MM.1S (cell line): ENCODE data around the gene SUCO.

ENCODE experiments used
- DNase-seq: peaks from one replicate; pipeline ENCODE4 v3.0.0-alpha.2; 2015
- H2AFZ ChIP-seq: fragments of 300-600 bp; sonication (generic); 2 replicates; pipeline ENCODE4 v1.6.0; 2016; ENCODE audit warnings: antibody characterized with exemption, low read length
- H3F3A ChIP-seq: fragments of 300-600 bp; sonication (generic); 2 replicates; pipeline ENCODE4 v1.6.1; 2016; ENCODE audit warnings: mild to moderate bottlenecking, antibody characterized with exemption, low read length, moderate library complexity, mixed read lengths; ENCODE audit not compliant: insufficient read depth
- H3K27ac ChIP-seq: fragments of 300-600 bp; sonication (generic); 2 replicates; pipeline ENCODE4 v1.5.1; 2016; ENCODE audit warnings: mild to moderate bottlenecking, low read length
- H3K27me3 ChIP-seq: fragments of 300-600 bp; sonication (generic); replicated peaks from 2 replicates; pipeline ENCODE4 v1.6.0; 2016; ENCODE audit warnings: low read length; ENCODE audit not compliant: insufficient read depth
- H3K36me3 ChIP-seq: fragments of 300-600 bp; sonication (generic); replicated peaks from 2 replicates; pipeline ENCODE4 v1.6.1; 2016; ENCODE audit warnings: mild to moderate bottlenecking, low read length, mixed read lengths; ENCODE audit not compliant: insufficient read depth
- H3K4me1 ChIP-seq: fragments of 300-600 bp; sonication (generic); 2 replicates; pipeline ENCODE4 v1.6.1; 2016; ENCODE audit warnings: low read length, mixed read lengths
- H3K4me2 ChIP-seq: fragments of 300-600 bp; sonication (generic); 2 replicates; pipeline ENCODE4 v1.6.0; 2016; ENCODE audit warnings: low read depth, low read length
- H3K4me3 ChIP-seq: fragments of 300-600 bp; sonication (generic); 2 replicates; pipeline ENCODE4 v1.5.1; 2016; ENCODE audit warnings: low read length, mixed read lengths
- H3K79me2 ChIP-seq: fragments of 300-600 bp; sonication (generic); 2 replicates; pipeline ENCODE4 v1.6.1; 2016; ENCODE audit warnings: mixed run types, low read length, mixed read lengths
- H3K9ac ChIP-seq: fragments of 300-600 bp; sonication (generic); 2 replicates; pipeline ENCODE4 v1.6.1; 2016; ENCODE audit warnings: low read length, mixed read lengths
- H3K9me2 ChIP-seq: fragments of 300-600 bp; sonication (generic); replicated peaks from 2 replicates; pipeline ENCODE4 v1.6.1; 2016; ENCODE audit warnings: mild to moderate bottlenecking, low read length, mixed read lengths; ENCODE audit not compliant: insufficient read depth
- H3K9me3 ChIP-seq: fragments of 300-600 bp; sonication (generic); replicated peaks from 2 replicates; pipeline ENCODE4 v1.6.1; 2016; ENCODE audit warnings: mild to moderate bottlenecking, low read length, mixed read lengths; ENCODE audit not compliant: insufficient read depth
- H4K20me1 ChIP-seq: fragments of 300-600 bp; sonication (generic); 2 replicates; pipeline ENCODE4 v1.6.1; 2016; ENCODE audit warnings: mild to moderate bottlenecking, low read length, moderate library complexity, mixed read lengths; ENCODE audit not compliant: insufficient read depth
- EZH2 ChIP-seq: fragments of 300-600 bp; sonication (generic); optimal IDR thresholded peaks from 2 replicates; pipeline ENCODE3; 2017; ENCODE audit warnings: low read depth, mild to moderate bottlenecking, antibody characterized with exemption, low read length, mixed read lengths
- EZH2phosphoT487 ChIP-seq: fragments of 300-600 bp; sonication (generic); IDR thresholded peaks from 2 replicates; pipeline ENCODE4 v1.6.1; 2018; ENCODE audit warnings: antibody characterized with exemption, low read length
- TF ChIP-seq, protein P1 (sequence below): fragments of 300-600 bp; sonication (generic); IDR thresholded peaks from 2 replicates; pipeline ENCODE4 v1.5.1; 2016; ENCODE audit warnings: antibody characterized with exemption, low read length, mixed read lengths

SUCO gene

DNA sequence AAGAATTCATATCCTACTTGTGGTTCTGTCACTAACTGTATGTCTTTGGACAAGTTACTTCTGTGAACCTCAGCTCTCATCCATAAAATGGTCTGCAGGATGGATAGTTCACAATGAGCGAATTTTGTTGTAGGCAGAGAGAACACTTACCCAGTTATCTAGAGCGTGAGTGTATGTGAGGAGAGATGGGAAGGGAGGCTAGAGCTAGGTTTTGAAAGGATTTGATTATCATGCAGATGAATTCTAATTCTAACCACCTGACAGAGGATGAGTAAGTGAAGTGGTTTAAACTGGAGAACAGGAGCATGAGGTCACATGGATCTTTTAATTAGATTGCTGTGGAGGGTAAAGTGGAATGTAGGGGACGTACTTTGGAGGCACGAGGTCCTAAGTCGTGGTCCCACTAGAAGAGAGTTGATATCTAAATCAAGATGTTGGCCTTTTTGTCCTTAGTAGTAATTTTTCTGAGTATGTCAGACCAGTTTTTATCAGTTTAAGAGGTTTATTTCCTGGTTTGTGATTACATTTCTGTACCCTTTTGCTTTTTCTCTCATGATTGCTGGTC lies 5.0 kb downstream of the SUCO start:
- Histone ChIP-seq H3K4me1 (peaks cover 14% of the 10 kb centered on the region), H3K9me2 (no peaks in the 10 kb centered on the region), H3K27ac (no peak overlapping the region), H3K79me2 (peaks cover 97% of the 10 kb centered on the region), H3K4me3 (no peak overlapping the region), H3K27me3 (no peaks in the 10 kb centered on the region), H4K20me1 (peaks cover 33% of the 10 kb centered on the region; the same call in 1 of the 2 replicates), H3K36me3 (no peaks in the 10 kb centered on the region), H3F3A (0 out of 2 replicates have a peak, but pooled peaks cover 10% of the 10 kb centered on the region), H2AFZ (no peak overlapping the region), H3K9ac (no peak overlapping the region), H3K4me2 (no peak overlapping the region), H3K9me3 (no peaks in the 10 kb centered on the region)
- TF ChIP-seq EZH2phosphoT487, result no peak
- DNase-seq, result no peak

DNA sequence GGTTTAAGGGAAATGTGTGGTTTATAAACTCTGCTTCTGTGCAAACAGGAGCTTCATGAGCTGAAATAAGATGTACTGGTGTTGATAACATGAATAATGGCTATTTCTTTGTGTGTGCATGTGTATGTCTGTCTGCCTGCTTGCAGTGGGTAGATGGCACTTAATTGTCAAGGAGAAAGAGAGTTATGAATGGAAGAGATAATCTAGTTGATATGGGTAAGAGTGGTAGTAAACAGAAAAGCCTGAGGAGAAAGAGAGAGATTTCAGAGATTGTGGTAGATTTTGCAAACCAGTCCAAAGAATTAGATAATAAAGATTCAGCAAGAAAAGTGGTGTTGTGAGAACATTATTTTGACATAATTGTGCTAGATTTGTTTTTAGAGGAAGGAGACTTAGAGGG lies 7.7 kb downstream of the SUCO start:
- Histone ChIP-seq H3K4me2 (no peak overlapping the region), H3K27ac (no peak overlapping the region), H3K4me3 (no peak overlapping the region), H3K9ac (no peak overlapping the region), H3K9me3 (no peaks in the 10 kb centered on the region), H3K36me3 (no peaks in the 10 kb centered on the region), H3F3A (peaks cover 7% of the 10 kb centered on the region), H3K9me2 (no peaks in the 10 kb centered on the region), H2AFZ (no peak overlapping the region), H4K20me1 (peaks cover 39% of the 10 kb centered on the region), H3K4me1 (peaks cover under 1% of the 10 kb centered on the region; the same call in 1 of the 2 replicates), H3K27me3 (no peaks in the 10 kb centered on the region), H3K79me2 (peaks cover 100% of the 10 kb centered on the region)
- TF ChIP-seq EZH2phosphoT487 (no peak), EZH2 (no peak)
- TF ChIP-seq, protein P1, sequence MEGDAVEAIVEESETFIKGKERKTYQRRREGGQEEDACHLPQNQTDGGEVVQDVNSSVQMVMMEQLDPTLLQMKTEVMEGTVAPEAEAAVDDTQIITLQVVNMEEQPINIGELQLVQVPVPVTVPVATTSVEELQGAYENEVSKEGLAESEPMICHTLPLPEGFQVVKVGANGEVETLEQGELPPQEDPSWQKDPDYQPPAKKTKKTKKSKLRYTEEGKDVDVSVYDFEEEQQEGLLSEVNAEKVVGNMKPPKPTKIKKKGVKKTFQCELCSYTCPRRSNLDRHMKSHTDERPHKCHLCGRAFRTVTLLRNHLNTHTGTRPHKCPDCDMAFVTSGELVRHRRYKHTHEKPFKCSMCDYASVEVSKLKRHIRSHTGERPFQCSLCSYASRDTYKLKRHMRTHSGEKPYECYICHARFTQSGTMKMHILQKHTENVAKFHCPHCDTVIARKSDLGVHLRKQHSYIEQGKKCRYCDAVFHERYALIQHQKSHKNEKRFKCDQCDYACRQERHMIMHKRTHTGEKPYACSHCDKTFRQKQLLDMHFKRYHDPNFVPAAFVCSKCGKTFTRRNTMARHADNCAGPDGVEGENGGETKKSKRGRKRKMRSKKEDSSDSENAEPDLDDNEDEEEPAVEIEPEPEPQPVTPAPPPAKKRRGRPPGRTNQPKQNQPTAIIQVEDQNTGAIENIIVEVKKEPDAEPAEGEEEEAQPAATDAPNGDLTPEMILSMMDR, result no peak
- DNase-seq, result no peak

DNA sequence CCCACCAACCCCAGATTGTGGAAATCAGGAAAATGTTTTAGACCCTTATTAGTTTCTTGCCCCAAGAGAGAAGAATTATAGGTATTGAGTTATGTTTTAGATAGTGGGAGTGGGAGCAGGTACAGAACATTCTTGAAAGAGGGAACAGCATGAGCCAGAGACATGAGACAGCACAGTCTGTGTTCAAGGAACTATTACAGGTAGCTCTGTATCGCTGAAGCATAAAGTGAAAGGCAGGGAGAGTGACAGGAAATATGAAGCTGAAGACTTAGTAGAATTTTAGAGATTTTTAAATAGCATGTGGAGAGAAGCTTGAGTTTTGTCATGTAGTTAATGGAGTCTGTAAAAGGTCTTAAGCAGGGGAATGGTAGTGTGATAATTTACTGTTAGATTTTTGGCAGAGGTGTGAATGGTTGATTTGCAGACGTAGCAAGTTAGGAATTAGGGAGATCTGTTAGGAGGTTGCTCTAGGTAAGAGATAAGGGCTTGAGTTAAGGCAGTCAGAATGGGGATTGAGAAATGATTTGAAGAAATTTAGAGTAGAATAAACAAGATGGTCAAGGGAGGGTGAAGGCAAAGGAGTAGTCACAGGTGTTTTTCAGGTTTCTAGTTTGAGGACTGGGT lies 11.6 kb downstream of the SUCO start:
- TF ChIP-seq, protein P1, result no peak
- TF ChIP-seq EZH2, result no peak
- no peak for TF ChIP-seq EZH2phosphoT487
- Histone ChIP-seq H3K79me2 (peaks cover 98% of the 10 kb centered on the region), H3K9me3 (no peaks in the 10 kb centered on the region), H4K20me1 (peaks cover 38% of the 10 kb centered on the region), H3K4me3 (no peak overlapping the region), H3K36me3 (no peaks in the 10 kb centered on the region), H3K4me1 (0 out of 2 replicates have a peak, but pooled peaks cover 4% of the 10 kb centered on the region), H3K27me3 (no peaks in the 10 kb centered on the region), H3K9ac (no peak overlapping the region), H3F3A (peaks cover 7% of the 10 kb centered on the region), H3K9me2 (no peaks in the 10 kb centered on the region), H2AFZ (no peak overlapping the region), H3K27ac (no peak overlapping the region), H3K4me2 (no peak overlapping the region)
- DNase-seq, result no peak

DNA sequence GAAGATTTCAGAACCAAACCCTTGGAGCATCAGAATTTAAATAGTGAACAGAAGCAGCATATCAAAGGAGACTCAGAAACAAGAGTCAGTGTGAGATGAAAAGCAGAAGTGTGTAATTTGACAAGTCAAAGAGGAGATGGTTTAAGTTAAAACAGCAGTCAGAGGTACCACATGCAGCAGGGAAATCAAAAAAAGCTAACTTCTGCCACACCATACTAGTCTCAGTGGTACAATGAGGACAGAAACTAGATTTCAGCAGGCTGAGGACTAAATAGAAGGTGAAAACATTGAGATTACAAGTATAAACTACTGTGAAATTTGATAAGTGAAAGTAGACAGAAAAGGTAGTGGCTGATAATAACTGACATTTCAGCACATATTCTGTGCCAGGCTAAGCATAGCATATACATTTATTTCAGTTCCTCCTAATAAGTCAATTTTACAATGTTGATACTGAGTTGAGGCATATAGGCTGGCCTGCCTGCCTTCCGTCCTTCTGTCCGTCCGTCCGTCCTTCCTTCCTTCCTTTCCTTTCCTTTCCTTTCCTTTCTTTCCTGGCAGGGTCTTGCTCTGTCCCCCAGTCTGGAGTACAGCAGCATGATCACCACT lies 12.6 kb downstream of the SUCO start:
- no peaks in the 10 kb centered on the region for H3K9me2 ChIP-seq

More for the DNA sequence above, 12.6 kb downstream of the SUCO start:
- no peak overlapping the region for H3K9ac ChIP-seq
- DNase-seq, result no peak
- H4K20me1 ChIP-seq, result peaks cover 35% of the 10 kb centered on the region
- no peak overlapping the region for H3K4me3 ChIP-seq
- 0 out of 2 replicates have a peak, but pooled peaks cover 5% of the 10 kb centered on the region for H3K4me1 ChIP-seq
- no peak overlapping the region for H2AFZ ChIP-seq
- H3K79me2 ChIP-seq, result peaks cover 98% of the 10 kb centered on the region
- no peak overlapping the region for H3K27ac ChIP-seq
- H3K36me3 ChIP-seq, result no peaks in the 10 kb centered on the region
- TF ChIP-seq, protein P1, result no peak
- TF ChIP-seq EZH2, result no peak
- TF ChIP-seq EZH2phosphoT487, result no peak
- no peaks in the 10 kb centered on the region for H3K9me3 ChIP-seq
- no peak overlapping the region for H3K4me2 ChIP-seq
- peaks cover 7% of the 10 kb centered on the region for H3F3A ChIP-seq
- H3K27me3 ChIP-seq, result no peaks in the 10 kb centered on the region
